Measurements from ENCODE around the gene SKI. TPM values are rescaled to one million over a fixed set of nuclear protein-coding genes. Genes with fewer than 3 reads are reported as not detected.
A peak's percentile ranks its signal among the peaks of the same experiment; 100 is the strongest.

Gene SKI
- total and polyA plus RNA-seq, 7 experiments from 2014 or later: 0.61 to 278 (median 95.3) TPM

- Histone ChIP-seq H3K36me3 (ENCODE audit: control insufficient read depth in 2 of 3, insufficient read depth in 3 of 3, low read length in 3 of 3) (peaks cover 0 to 66% (median 18%) of the 10 kb centered on the region in 3 experiments), H3K4me3 (ENCODE audit: low read length) (no peak overlapping the region), H3K27ac (ENCODE audit: low read depth, low read length) (peak overlapping the region; percentile 26), H3K9me3 (ENCODE audit: control insufficient read depth in 2 of 3, low read length in 3 of 3) (no peaks in the 10 kb centered on the region), H3K27me3 (ENCODE audit: control insufficient read depth in 2 of 2, insufficient read depth in 2 of 2, low read length in 2 of 2) (no peaks in the 10 kb centered on the region), H3K4me1 (ENCODE audit: control insufficient read depth in 2 of 2, insufficient read depth in 2 of 2, low read length in 2 of 2) (peaks cover 19 to 21% of the 10 kb centered on the region in 2 donors)
- ChIA-PET CTCF (no interaction called here), POLR2A (interaction anchor here (1.3 to 1.5 kb wide), 2 partner anchors 8 to 110 kb away, joined by 4 read pairs; no protein-coding TSS in a partner anchor)
- Mint-ChIP-seq H3K4me1 (peaks cover 7 to 33% (median 20%) of the 10 kb centered on the region in 7 donors), H3K4me3 (peak overlapping the region in 1 of 10 donors; percentile 44), H3K27me3 (no peaks in the 10 kb centered on the region), H3K36me3 (peaks cover 8 to 37% (median 15%) of the 10 kb centered on the region in 5 donors), H3K27ac (peak overlapping the region in 5 of 9 donors; percentile 8 to 74 (median 17)), H3K9me3 (no peaks in the 10 kb centered on the region)
- DNase-seq: no peak
- no peak for ATAC-seq
- intact Hi-C loops (cut with micrococcal nuclease): loop anchor here in 1 of 2 donors (5.0 kb wide), 2 partner anchors 242 to 388 kb away; partner anchors contain the start of genes CALML6 and TMEM52
These were observed 77.0 kb downstream of the SKI start for GRCh38 chr1:2304921-2305681.

- peaks cover 12 to 14% of the 10 kb centered on the region in 2 donors for H3K4me1 ChIP-seq (ENCODE audit: control insufficient read depth in 2 of 2, insufficient read depth in 2 of 2, low read length in 2 of 2)
- Mint-ChIP-seq H3K4me1 (peaks cover 7 to 22% (median 16%) of the 10 kb centered on the region in 7 donors), H3K27ac (peak overlapping the region in 4 of 9 donors; percentile 44 to 77 (median 54))
These were observed 78.2 kb downstream of the SKI start for GRCh38 chr1:2306151-2306978.

DNA sequence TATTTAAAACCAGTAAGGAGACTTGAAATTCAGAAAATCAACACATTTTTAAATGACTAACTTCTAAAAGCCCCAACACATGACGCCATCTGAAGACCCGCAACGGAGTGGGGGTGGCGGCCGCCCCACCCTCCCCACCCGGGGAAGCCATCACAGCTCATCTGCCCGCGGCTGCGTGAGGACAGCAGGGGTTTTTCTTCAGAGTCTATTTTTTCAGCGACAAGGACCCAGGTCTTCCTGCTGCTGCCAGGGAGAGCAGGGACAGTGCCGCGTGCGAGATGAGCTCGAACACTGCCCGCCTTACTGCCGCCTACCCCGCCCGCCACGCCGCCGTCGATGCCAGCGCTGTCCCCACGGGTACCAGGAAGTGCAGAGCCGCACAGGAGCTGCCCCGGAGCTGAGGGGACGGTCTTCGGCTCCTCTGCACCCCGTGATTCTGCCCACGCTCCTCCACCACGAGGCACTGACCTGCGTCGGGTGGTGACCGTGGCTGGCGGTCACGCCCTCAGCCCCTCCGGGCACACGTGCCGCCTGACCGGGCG is 79.0 kb downstream of the SKI start:
- peaks cover 10 to 12% of the 10 kb centered on the region in 2 donors for H3K4me1 ChIP-seq (ENCODE audit: control insufficient read depth in 2 of 2, insufficient read depth in 2 of 2, low read length in 2 of 2)
- no peak for ATAC-seq
- DNase-seq: no peak
- Mint-ChIP-seq H3K4me3 (no peak overlapping the region), H3K36me3 (peaks cover 8 to 37% (median 15%) of the 10 kb centered on the region in 5 donors), H3K27me3 (no peaks in the 10 kb centered on the region), H3K27ac (peak overlapping the region in 5 of 9 donors; percentile 27 to 77 (median 52)), H3K4me1 (peaks cover 2 to 15% (median 10%) of the 10 kb centered on the region in 7 donors), H3K9me3 (no peaks in the 10 kb centered on the region)
- intact Hi-C loops (cut with micrococcal nuclease): no loop called here
- H3K27ac ChIP-seq (ENCODE audit: low read depth, low read length): no peak overlapping the region
- H3K9me3 ChIP-seq (ENCODE audit: control insufficient read depth in 2 of 3, low read length in 3 of 3): no peaks in the 10 kb centered on the region
- H3K27me3 ChIP-seq (ENCODE audit: control insufficient read depth in 2 of 2, insufficient read depth in 2 of 2, low read length in 2 of 2): no peaks in the 10 kb centered on the region
- no peak overlapping the region for H3K4me3 ChIP-seq (ENCODE audit: low read length)
- POLR2A ChIA-PET: interaction anchor here (0.6 to 1.2 kb wide), 4 partner anchors 35 to 109 kb away, joined by 3 to 5 read pairs (median 4); no protein-coding TSS in a partner anchor
- H3K36me3 ChIP-seq (ENCODE audit: control insufficient read depth in 2 of 3, insufficient read depth in 3 of 3, low read length in 3 of 3): peaks cover 0 to 66% (median 18%) of the 10 kb centered on the region in 3 experiments
- CTCF ChIA-PET: interaction anchor here (1.0 to 1.4 kb wide), 2 partner anchors 9 to 73 kb away, joined by 3 to 6 read pairs; no protein-coding TSS in a partner anchor

More at GRCh38 chr1:2306151-2306978, 78.2 kb downstream of the SKI start:
- no peaks in the 10 kb centered on the region for H3K27me3 Mint-ChIP-seq
- Histone ChIP-seq H3K27ac (ENCODE audit: low read depth, low read length) (no peak overlapping the region), H3K36me3 (ENCODE audit: control insufficient read depth in 2 of 3, insufficient read depth in 3 of 3, low read length in 3 of 3) (peaks cover 0 to 66% (median 18%) of the 10 kb centered on the region in 3 experiments), H3K9me3 (ENCODE audit: control insufficient read depth in 2 of 3, low read length in 3 of 3) (no peaks in the 10 kb centered on the region), H3K27me3 (ENCODE audit: control insufficient read depth in 2 of 2, insufficient read depth in 2 of 2, low read length in 2 of 2) (no peaks in the 10 kb centered on the region), H3K4me3 (ENCODE audit: low read length) (no peak overlapping the region)
- intact Hi-C loops (cut with micrococcal nuclease): no loop called here
- no peak overlapping the region for H3K4me3 Mint-ChIP-seq
- CTCF ChIA-PET: interaction anchor here (1.0 to 1.4 kb wide), 2 partner anchors 10 to 72 kb away, joined by 3 to 6 read pairs; no protein-coding TSS in a partner anchor
- ATAC-seq (no peak), DNase-seq (no peak)
- POLR2A ChIA-PET: interaction anchor here (0.6 to 1.2 kb wide), 4 partner anchors 34 to 109 kb away, joined by 3 to 5 read pairs (median 4); no protein-coding TSS in a partner anchor
- H3K36me3 Mint-ChIP-seq: peaks cover 8 to 37% (median 15%) of the 10 kb centered on the region in 5 donors
- no peaks in the 10 kb centered on the region for H3K9me3 Mint-ChIP-seq

- no peaks in the 10 kb centered on the region for H3K9me3 Mint-ChIP-seq
- no peaks in the 10 kb centered on the region for H3K9me3 ChIP-seq (ENCODE audit: control insufficient read depth in 2 of 3, low read length in 3 of 3)
- H3K27me3 ChIP-seq (ENCODE audit: control insufficient read depth in 2 of 2, insufficient read depth in 2 of 2, low read length in 2 of 2): no peaks in the 10 kb centered on the region
- ChIA-PET POLR2A (interaction anchor here (1.2 kb wide), 1 partner anchor 86 kb away, joined by 3 read pairs; no protein-coding TSS in a partner anchor), CTCF (no interaction called here)
- peaks cover 10 to 14% of the 10 kb centered on the region in 2 donors for H3K4me1 ChIP-seq (ENCODE audit: control insufficient read depth in 2 of 2, insufficient read depth in 2 of 2, low read length in 2 of 2)
- no peaks in the 10 kb centered on the region for H3K27me3 Mint-ChIP-seq
- peaks cover 0 to 60% (median 13%) of the 10 kb centered on the region in 3 experiments for H3K36me3 ChIP-seq (ENCODE audit: control insufficient read depth in 2 of 3, insufficient read depth in 3 of 3, low read length in 3 of 3)
- peaks cover 0 to 15% (median 6%) of the 10 kb centered on the region in 7 donors for H3K4me1 Mint-ChIP-seq
- H3K4me3 ChIP-seq (ENCODE audit: low read length): no peak overlapping the region
- H3K36me3 Mint-ChIP-seq: peaks cover 8 to 37% (median 15%) of the 10 kb centered on the region in 5 donors
- DNase-seq (no peak), ATAC-seq (no peak)
- no peak overlapping the region for H3K27ac ChIP-seq (ENCODE audit: low read depth, low read length)
- H3K27ac Mint-ChIP-seq: peak overlapping the region in 7 of 9 donors; percentile 7 to 84 (median 76)
- no peak overlapping the region for H3K4me3 Mint-ChIP-seq
- intact Hi-C loops (cut with micrococcal nuclease): no loop called here
These were observed 79.9 kb downstream of the SKI start for GRCh38 chr1:2307972-2308371.

DNA sequence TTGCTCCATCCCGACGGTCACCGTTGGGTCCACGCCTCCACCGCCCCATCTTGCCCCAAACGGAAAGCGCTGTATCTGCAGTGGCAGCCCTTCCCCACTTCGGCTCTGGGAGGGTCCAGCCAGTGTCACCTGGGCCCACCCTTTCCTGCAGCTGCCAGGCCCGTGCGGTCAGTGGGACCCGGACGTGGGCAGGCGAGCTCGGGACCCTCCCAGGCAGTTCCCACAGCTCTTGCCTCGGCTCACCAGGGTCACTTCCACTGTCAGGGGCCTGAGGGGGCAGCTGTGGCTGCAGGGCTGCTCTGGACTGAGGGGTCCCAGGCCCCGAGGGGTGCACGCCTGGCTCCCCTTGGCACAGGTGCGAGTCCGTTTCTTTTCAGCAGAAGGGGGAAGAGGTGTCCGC is 80.7 kb downstream of the SKI start:
- Mint-ChIP-seq H3K4me1 (peaks cover 5 to 17% (median 8%) of the 10 kb centered on the region in 7 donors), H3K4me3 (no peak overlapping the region), H3K9me3 (no peaks in the 10 kb centered on the region), H3K27me3 (no peaks in the 10 kb centered on the region), H3K27ac (peak overlapping the region in 6 of 9 donors; percentile 7 to 84 (median 68)), H3K36me3 (peaks cover 8 to 31% (median 15%) of the 10 kb centered on the region in 5 donors)
- H3K27me3 ChIP-seq (ENCODE audit: control insufficient read depth in 2 of 2, insufficient read depth in 2 of 2, low read length in 2 of 2): no peaks in the 10 kb centered on the region
- H3K36me3 ChIP-seq (ENCODE audit: control insufficient read depth in 2 of 3, insufficient read depth in 3 of 3, low read length in 3 of 3): peaks cover 0 to 52% (median 13%) of the 10 kb centered on the region in 3 experiments
- no peaks in the 10 kb centered on the region for H3K9me3 ChIP-seq (ENCODE audit: control insufficient read depth in 2 of 3, low read length in 3 of 3)
- peaks cover 13 to 20% of the 10 kb centered on the region in 2 donors for H3K4me1 ChIP-seq (ENCODE audit: control insufficient read depth in 2 of 2, insufficient read depth in 2 of 2, low read length in 2 of 2)
- ATAC-seq: no peak
- no peak overlapping the region for H3K4me3 ChIP-seq (ENCODE audit: low read length)
- CTCF ChIA-PET: no interaction called here
- intact Hi-C loops (cut with micrococcal nuclease): no loop called here
- POLR2A ChIA-PET: interaction anchor here (0.8 to 1.2 kb wide), 3 partner anchors 17 to 85 kb away, joined by 3 read pairs; no protein-coding TSS in a partner anchor
- H3K27ac ChIP-seq (ENCODE audit: low read depth, low read length): peak overlapping the region; percentile 29
- no peak for DNase-seq
